NCI-H460 (cell line): ENCODE measurements around the gene AIFM3. TPM values are rescaled to one million over a fixed set of nuclear protein-coding genes. Genes with fewer than 3 reads are reported as not detected.

Source experiments
- DNase-seq: peaks from one replicate; pipeline ENCODE4 v3.0.0-alpha.2; 2016; ENCODE audit warnings: low read depth; ENCODE audit errors: extremely low read depth
- total RNA-seq: library from RNA; depleted of rRNA; stranded (reverse); fragments of >200 nt; shearing (Covaris generic); gene quantifications from 2 replicates; pipeline ENCODE4 v1.2.3, GENCODE V29; 2014

The AIFM3 gene
- total RNA-seq, 1 experiment from 2014 or later, result 1.4 TPM

- no peak for DNase-seq
These were observed 21.7 kb downstream of the AIFM3 start for GRCh38 chr22:20988573-20989322.

- DNase-seq, result no peak
These were observed 22.5 kb downstream of the AIFM3 start for GRCh38 chr22:20989323-20990138.

- no peak for DNase-seq
These were observed 23.4 kb downstream of the AIFM3 start for GRCh38 chr22:20990184-20991180.

- DNase-seq, result no peak
These were observed 24.4 kb downstream of the AIFM3 start for GRCh38 chr22:20991252-20992055.

GRCh38 chr22:20992056-20992442, 25.0 kb downstream of the AIFM3 start:
- no peak for DNase-seq

GRCh38 chr22:20992456-20993303, 25.6 kb downstream of the AIFM3 start:
- no peak for DNase-seq

GRCh38 chr22:20993304-20994127, 26.5 kb downstream of the AIFM3 start:
- DNase-seq, result no peak

- DNase-seq, result no peak
These were observed 27.3 kb downstream of the AIFM3 start for GRCh38 chr22:20994128-20994901.

- DNase-seq, result no peak
These were observed 27.8 kb downstream of the AIFM3 start for GRCh38 chr22:20994902-20995241.

GRCh38 chr22:20995329-20996030, 28.4 kb downstream of the AIFM3 start:
- no peak for DNase-seq

GRCh38 chr22:20996031-20996410, 29.0 kb downstream of the AIFM3 start:
- no peak for DNase-seq

GRCh38 chr22:20996598-20997535, 29.8 kb downstream of the AIFM3 start:
- no peak for DNase-seq

- no peak for DNase-seq
These were observed 30.6 kb downstream of the AIFM3 start for GRCh38 chr22:20997536-20998257.

- no peak for DNase-seq
These were observed 31.6 kb downstream of the AIFM3 start for GRCh38 chr22:20998411-20999336.
